C1 segment of cervical spinal cord (tissue), 14 donors: ENCODE results near the gene HLA-A.
"Not testable (repeated sequence)": the region's sequence is repeated elsewhere in the genome, so short reads cannot be mapped to it uniquely, and the experiment has no call there.

ENCODE experiments used
- DNase-seq, 14 donors: peaks; one replicate each; lab custom pipeline; 2025; lab: John Stamatoyannopoulos, UW

The HLA-A gene

GRCh38 chr6:29942275-29943052, at the start of gene HLA-A:
TSS of gene HLA-A (plus strand) at chr6:29942532. CDS start at chr6:29942554, 22 bp downstream.
- DNase-seq = peak; percentile 29 to 90 (median 85)

GRCh38 chr6:29892696-29893095, 49.6 kb upstream of the HLA-A start:
- DNase-seq = no peak

DNA sequence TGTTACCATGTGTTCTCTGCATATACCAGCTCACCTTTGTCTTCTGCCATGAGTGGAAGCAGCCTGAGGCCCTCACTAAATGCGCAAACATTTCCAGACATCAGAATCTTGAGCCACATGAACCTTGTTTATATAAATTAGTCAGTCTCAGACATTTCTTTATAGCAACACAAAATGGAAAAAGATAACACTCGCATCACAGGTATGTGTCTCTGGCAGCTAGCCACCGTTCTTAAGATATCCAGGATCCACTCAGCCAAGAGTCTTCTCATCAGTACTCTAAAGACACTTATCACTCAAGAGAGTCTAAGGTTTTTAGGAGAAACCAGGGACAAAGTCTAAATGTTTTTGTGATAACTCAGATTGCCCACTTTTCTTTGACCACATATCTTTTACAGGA, 43.1 kb upstream of the HLA-A start:
- DNase-seq = no peak

DNA sequence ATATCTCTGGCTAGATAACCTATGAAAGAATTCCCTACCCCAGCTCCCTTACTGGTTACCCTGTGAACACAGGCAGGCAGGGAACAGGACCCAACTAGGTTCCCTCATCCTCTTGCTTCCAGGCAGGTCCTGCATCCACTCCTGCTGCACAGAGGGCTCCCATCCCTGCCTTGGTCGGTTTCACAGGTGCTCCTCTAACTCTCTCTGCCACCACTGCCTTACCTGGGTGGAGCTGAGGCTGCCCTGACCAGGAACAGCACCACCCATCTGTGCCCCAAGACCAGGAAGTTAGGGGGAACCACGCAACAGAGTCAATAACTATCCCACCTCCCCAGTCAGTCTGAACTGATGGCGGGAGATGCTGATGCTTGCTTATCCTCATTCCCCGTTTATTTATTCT, 37.0 kb upstream of the HLA-A start:
- DNase-seq = no peak

DNA sequence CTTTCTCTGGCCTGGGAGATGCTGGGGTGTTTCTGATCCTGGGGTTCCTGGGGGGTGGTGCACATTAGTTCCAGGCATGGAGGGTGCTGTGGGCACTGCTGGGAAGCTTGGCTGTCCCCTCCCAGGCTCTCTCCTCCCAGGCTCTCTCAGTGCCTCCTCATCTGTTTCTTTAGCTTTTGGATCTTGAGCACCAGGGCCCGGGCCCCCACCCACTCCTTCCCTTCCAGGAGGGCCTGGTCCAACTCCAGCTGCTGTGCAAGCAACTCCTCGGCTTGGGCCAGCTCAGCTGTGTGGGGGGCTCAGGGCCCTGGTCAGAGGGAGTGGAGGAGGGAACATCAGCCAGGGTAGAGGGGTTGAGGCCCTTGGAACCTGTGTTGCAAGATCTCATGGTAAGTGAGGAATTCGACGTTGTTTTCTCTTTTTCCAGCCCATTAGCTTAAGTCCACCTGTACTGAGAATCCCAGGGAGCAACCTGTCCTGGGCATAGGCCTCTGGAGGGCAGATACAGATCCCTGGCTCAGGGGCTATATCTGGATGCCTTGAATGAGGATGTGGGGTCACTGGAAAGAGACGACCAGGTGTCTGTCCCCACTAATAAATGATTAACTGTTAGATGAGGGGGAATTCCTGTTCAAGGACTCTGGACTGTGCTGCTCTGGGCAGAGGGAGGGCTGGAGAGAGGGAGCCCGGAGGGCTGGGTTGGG, 34.5 kb upstream of the HLA-A start:
- no peak for DNase-seq

DNA sequence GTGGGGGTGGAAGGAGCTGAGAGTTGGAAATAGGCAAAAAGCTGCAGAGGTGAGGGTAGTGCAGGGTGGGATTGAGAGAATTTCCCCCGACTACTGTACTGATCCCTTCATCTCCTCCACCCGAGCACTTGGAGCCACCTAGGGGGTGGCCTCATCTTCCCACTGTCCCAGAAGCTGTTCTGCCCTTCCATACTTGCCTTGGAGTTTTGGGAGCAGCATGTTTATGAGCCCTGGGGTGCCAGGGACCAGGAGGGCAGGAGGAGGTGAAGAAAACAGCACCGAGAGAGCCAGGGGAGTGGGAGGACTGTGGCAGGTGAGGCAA, 34.0 kb upstream of the HLA-A start:
- no peak for DNase-seq

DNA sequence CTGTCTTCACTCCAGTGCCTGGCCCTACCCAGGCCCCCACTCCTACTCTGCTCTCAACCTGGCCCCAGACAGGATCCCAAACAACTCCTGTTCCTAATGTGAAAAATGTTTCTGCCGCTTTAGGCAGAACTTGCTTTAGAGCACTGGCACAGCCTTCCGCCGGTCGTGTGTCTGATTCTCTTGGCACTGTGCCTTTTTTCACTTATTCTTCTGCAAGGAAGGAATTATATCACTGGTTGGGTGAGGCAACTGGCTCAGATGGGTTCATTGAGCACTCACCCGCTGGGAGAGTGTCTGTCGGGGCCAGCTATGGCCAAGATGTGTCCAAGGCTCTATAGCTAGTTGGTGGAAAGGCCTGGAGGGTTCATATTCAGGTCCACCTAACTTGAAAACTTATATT, 33.6 kb upstream of the HLA-A start:
- no peak for DNase-seq

GRCh38 chr6:29909985-29910384, 32.3 kb upstream of the HLA-A start:
- DNase-seq = no peak

DNA sequence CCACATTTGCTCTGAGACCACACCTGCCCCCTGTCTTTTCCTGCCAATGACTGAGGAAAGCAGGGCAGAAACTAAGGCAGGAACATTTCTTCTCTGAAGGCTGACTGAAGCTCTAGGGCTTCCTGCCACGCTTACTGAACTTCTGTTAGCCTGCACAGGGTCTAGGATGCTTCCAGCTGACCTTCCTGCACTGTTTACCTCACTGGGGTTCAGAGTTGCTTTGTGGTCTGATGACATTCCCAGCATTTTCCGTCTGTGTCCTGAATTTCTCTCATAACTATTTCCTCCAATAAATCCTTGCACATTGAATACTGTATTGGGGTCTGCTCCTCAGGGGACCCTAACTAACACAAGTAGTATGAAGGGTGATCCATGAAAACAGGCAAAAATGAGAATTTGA, 29.5 kb upstream of the HLA-A start:
- no peak for DNase-seq

DNA sequence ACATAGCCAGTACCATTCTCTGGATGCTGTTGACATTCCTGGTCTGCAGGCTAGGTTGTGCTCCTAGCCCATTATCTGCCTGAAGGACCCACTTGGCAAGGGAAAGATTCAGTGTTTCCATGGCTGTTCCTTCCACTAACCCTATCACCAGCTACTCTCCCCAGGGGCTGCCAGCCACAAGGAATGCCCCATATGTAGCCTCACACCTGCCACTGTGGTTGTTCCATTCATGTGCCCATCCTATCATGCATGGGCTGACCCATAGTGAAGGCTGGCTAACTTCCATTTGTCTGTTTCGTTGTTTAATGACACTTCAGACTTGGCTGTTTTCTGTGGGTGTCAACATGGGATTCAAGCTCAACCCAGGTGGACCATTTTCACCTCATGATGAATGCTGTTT, 25.6 kb upstream of the HLA-A start:
- no peak for DNase-seq

DNA sequence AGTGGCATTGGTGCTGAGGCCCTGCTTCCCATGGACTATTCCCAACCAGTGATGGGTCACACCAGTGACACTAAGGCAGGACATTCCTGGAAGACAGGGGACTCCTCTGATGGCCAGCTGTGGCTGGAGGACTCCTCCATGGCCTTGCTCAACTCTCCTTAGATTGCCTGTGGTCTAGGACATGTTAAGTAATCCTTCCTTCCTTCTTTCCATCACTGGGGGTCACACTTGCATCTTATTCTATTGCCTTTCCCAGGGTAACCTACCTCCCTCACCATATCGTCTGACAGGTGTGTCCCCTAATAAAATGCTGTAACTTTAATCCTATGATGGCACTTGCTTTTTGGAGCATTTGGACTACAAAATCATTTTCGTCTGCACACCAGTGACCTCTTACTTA, 24.5 kb upstream of the HLA-A start:
- no peak for DNase-seq

- DNase-seq = no peak
These were observed 22.6 kb upstream of the HLA-A start for GRCh38 chr6:29919506-29920445.

DNA sequence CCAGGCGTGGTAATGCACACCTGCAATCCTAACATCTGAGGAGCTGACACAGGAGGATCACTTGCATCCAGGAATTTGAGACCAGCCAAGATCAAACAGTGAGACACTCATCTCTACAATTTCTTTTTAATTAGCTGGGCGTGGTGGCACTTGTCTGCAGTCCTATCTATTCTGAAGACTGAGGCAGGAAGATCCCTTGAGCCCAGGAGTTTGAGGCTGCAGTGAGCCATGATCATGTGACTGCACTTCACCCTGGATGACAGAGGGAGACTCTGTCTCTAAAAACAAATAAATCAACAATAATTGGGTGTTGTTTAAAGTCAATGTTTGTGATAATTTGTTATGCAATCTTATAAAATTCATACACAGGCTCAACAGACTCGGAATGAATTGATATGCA, 18.0 kb upstream of the HLA-A start:
- DNase-seq = no peak

DNA sequence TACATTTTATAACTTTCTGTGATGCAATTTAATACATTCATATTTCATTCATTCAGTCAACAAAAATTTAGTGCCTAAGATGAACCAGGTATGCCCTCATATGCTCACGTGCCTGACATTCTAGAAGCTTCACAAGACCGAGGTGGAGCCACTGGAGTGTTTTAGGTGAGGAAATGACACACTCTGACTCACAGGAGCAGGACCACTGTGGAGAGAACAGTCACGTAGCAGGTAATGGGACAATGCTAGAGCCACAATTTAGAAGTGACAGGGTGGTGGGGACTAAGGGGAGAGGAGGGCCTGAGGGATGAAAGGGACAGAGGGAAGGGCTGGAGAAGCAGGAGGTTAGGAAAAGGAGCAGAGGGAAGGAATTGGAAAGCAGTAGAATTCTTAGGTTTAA, 17.6 kb upstream of the HLA-A start:
- no peak for DNase-seq

DNA sequence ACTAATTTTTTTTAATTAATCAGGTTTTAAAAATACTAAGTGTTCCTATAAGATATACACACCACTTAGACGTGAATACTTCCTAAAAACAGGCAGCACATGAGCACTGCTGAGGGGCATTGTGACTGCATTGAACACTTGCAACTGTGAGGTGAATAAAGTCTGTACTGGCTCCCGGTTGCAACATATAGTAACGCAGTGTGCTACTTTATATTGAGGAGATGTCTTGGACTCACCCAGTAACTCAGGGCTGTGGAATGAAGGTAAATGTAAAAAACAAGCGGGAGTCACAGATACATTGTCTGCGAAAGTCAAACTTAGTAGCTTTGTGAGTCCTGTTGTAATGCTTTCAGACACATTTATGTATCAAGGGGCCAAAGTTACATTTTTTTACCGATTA, 17.0 kb upstream of the HLA-A start:
- no peak for DNase-seq

- DNase-seq = peak in 1 of 14 donors; percentile 40
These were observed 16.5 kb upstream of the HLA-A start for GRCh38 chr6:29925727-29926412.

GRCh38 chr6:29926413-29927274, 15.7 kb upstream of the HLA-A start:
- DNase-seq = peak in 11 of 14 donors; percentile 7 to 68 (median 53)

DNA sequence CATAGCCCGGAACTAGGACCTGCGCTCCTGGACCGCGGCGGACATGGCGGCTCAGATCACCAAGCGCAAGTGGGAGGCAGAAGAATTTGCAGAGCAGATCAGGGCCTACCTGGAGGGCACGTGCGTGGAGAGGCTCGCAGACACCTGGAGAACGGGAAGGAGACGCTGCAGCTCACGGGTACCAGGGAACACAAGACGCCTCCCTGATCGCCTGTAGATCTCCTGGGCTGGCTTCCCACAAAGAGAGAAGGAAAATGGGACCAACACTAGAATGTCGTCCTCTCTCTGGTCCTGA, 15.1 kb upstream of the HLA-A start:
- no peak for DNase-seq

GRCh38 chr6:29927841-29928388, 14.4 kb upstream of the HLA-A start:
- no peak for DNase-seq

- DNase-seq = not testable (repeated sequence)
These were observed 12.3 kb upstream of the HLA-A start for GRCh38 chr6:29930047-29930446.

DNA sequence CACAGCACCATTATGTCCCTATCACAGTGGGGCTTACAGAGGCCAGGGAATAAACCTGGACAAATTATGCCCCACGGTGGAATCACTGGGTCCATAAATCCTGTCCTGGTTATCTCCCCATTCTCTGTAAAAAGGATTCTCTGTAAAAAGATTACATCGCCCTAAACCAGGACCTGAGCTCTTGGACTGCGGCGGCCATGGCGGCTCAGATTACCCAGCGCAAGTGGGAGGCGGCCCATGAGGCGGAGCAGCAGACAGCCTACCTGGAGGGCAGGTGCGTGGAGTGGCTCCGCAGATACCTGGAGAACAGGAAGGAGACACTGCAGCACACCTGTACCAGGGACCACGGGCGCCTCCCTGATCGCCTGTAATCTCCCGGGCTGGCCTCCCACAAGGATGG, 8.4 kb upstream of the HLA-A start:
- no peak for DNase-seq
